Eye (tissue), 1 donor: ENCODE results near the gene CNPY2.
A peak's percentile ranks its signal among the peaks of the same experiment; 100 is the strongest.
"Not testable (repeated sequence)": the region's sequence is repeated elsewhere in the genome, so short reads cannot be mapped to it uniquely, and the experiment has no call there.

Experiments
- DNase-seq: peaks from one replicate; pipeline ENCODE4 v3.0.0-alpha.2; 2015

Gene CNPY2

DNA sequence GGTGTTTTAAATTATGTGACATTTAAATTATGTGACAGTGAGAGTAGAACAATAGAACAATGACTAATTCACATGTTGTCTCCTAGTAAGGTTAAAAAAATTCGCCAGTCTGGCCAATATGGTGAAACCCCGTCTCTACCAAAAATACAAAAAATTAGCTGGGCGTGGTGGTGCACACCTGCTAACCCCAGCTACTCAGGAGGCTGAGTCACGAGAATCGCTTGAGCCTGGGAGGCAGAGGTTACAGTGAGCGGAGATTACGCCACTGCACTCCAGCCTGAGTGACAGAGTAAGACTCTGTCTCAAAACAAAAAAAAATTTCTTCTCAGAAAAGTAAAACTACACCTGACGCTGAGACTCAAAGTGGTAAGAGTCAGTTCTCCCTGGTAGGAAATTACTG is 18.4 kb downstream of the CNPY2 start:
- DNase-seq: no peak

DNA sequence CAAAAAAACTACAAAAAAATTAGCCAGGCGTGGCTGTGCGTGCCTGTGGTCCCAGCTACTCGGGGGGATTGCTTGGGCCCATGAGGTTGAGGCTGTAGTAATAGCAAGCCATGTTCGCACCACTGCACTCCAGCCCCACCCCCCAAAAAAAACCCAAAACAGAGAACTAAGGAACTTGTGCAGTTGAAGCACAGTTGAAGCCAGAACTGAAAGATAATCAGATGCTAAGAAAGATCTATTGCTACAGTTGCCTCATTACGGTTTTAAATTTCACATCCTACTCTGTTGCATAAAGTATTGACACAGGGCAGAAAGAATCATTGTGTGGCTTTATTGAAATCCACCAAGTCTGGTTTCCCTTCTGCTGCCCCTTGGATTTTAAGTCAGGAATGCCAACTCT is 19.5 kb downstream of the CNPY2 start:
- no peak for DNase-seq

DNA sequence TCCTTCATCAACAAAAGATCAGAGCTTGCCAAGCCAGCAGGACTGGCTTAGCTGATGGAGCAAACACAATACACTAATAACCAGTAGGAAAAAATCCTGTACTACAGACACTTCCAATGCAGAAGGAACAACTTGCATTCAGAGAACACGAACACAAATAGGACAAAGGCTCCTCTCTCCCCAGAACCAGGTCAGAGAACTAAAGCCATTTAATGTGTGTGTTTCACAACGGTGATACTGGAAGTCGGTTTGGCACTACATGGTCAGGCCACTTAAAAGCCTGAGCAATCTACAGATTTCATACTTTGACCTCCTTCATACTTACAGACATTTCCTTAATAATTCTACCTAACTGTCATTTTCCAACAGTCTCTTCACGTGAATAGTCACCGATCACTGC is 22.0 kb downstream of the CNPY2 start:
- no peak for DNase-seq

DNA sequence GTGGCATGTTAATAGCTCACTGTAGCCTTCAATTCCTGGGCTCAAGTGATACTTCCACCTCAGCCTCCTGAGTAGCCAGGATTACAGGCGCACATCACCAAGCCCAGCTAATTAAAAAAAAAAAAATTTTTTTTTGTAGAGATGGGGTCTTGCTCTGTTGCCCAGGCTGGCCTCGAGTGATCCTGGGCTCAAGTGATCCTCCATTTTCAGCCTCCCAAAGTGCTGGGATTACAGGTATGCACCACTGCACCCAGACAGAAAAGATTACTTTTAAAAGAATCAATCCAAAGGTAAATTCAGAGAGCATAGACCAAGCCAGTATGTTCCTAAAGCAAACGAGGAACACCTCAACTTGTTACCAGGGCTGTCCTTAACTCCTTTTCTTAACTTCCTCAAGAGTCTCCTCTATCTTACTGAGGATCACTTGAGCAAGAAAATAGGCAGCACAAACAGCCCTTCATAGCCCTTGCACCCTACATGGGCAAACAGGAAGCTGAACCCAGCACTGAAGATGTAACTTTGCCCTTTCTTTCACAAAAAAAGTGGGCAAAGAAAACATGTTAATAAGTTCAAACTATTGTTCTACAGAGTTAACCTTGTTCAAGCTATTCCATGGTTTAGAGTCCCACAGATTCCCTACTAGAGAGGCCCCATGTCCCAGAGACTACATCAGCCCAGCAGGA is 26.9 kb downstream of the CNPY2 start:
- no peak for DNase-seq

DNA sequence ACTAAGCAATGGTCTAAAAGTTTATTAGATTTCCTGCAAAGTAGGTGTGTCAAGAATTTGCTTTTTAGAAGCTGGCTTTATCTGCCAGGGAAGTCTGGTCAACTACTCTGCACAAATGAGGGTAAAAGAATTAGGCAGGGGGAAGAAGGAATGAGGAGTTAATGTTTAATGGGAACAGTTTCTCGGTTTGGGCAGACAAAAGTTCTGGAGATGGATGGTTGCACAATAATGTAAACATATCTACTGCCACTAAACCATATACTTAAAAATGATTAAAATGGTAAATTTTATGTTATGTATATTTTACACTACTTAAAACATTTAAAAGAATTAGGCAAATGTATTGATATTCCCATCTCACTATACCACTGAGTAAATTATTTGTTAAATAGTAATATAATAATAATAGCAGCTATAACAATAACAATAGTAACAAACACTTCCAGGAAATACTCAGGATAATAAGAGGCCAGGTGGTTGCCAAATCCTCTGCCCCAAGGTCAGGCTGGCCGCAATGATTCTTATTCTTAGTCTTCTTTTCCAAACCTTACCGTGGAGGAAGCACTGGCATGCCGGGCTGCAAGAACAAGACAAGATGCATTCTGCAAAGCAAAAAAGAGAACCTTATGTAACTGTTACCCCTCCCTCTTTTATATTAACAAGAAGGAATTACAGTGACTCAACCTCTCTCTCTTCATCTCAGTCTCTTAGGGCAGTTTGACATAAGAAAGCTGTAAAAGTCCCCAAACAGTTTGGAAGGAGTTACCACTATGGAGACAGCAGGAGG is 29.6 kb downstream of the CNPY2 start:
- no peak for DNase-seq

DNA sequence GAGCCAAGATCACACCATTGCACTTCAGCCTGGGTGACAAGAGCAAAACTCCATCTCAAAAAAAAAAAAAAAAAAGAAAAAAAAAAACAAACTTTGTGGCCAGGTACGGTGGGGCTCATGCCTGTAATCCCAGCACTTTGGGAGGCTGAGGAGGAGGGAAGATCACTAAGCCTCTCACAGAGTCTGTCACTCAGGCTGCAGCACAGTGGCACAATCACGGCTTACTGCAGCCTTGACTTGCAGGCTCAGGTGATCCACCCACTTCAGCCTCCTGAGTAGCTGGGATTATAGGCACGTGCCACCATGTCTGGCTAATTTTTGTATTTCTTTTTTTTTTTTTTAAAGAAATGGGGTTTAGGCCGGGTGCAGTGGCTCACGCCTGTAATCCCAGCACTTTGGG is 31.5 kb downstream of the CNPY2 start:
- DNase-seq: not testable (repeated sequence)

DNA sequence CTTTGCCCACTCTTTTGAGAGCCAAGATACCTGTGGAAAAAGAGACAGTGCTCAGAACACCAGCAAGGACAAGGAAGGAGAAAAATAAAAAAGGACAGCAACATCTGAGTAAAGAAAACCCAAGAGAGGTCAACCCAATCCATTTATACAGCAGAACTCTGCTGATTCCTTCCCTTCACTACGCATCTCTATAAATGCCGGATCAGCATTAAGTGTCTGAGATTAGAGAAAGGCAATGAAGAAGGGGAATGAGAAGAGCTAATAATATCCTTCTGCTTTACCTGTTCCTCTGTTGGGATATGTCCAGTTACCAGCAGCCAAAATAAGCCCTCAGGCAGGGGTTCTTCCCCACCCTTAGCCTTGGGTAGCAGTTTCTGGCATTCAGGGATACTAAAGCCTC is 33.2 kb downstream of the CNPY2 start:
- DNase-seq: no peak

DNA sequence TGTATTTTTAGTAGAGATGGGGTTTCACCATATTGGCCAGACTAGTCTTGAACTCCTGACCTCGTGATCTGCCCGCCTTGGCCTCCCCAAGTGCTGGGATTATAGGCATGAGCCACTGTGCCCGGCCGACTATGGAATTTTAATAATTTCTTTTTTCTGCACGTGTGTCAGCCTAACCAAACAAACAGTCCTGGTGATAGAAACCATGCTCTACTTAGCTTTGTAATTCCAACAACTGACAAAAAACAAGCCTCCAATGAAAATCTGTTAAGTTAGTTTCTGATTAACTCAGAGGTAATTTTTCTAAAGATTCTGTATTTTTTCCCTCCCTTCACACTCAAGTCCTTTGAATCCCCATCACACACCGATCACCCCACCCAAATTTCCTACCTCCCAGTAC is 33.8 kb downstream of the CNPY2 start:
- no peak for DNase-seq

DNA sequence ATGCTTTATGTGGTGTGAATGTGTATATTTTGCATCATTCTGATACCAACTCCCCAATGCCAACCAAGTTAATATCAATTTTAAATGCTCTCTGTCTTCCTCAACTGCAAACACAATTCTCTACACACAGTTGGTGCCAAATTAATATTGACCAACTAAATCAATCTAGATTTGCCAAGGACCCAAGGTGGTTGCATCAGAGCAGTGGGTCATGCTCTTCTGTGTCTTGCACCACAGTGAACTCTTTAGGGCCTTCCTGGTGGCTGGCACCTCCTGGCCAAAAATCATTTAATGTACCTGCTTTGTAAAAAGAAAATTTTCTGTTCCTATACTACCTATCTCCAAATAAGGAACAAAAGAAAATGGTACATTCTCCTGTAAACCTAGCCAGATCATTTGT is 34.9 kb downstream of the CNPY2 start:
- no peak for DNase-seq

DNA sequence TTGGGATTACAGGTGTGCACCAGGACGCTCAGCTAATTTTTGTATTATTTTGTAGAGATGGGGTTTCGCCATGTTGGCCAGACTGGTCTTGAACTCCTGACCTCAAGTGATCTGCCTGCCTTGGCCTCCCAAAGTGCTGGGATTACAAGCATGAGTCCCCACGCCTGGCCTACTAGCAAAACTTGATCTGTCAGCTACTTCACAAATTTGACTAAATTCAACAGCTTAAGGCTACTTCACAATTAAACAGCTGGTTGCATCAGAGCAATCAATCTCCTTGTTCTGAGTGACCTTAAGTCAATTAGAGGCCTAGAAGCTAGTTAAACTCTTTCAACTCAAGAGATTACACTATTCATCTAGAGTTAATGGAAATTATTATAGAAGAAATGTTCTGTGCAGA is 36.9 kb downstream of the CNPY2 start:
- DNase-seq: no peak

DNA sequence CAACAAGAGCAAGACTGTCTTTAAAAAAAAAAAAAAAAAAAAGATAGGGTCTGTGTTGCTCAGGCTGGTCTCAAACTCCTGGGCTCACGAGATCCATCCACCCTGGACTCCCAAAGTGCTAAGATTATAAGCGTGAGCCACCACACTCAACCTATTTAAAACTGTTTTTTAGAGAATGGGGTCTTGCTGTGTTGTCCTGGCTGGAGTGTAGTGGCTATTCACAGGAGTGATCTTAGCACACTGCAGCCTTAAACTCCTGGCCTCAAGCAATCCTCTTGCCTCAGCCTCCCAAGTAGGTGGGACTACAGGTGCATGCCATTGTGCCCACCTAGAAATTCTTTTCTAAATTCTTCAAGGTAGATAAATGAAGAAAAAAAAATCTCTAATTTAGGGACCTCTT is 41.5 kb downstream of the CNPY2 start:
- no peak for DNase-seq

DNA sequence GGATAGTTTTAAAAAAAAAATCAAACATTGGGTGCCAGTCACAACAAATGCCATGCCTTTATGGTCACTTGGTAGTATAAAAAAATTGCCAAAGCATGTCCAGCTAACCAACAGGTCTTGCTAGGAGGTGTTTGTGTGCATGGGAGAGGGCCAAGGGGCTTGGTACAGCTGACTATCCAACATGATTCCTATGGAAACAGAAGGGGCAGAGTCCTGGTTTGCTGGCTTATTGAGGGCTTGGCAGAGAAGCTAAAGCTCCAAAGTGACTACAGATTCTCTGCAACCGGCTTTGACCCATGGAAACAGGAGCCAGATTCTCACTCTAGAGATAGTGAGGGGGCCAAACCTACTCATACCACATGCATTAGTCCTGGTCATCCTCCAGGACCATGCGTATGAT is 43.3 kb downstream of the CNPY2 start:
- not testable (repeated sequence) for DNase-seq

DNA sequence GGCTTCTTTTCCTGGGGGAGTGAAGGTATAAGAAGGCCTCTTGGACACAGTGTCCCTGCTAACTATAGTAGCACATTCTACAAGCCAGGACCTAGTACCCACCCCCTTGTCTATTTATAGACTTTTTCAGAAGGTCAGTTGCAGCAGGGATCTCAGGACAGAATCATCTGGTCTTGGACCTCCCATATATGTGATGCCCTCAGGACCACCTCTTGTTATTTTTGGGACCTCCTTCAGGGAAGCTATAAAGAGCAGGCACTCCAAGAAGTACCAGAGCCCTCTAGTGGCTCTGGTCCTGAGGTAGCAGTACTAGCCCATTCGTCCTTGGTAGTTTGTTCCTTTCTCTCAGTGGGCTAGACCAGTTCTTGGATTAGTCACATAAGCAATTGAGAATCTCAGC is 44.8 kb downstream of the CNPY2 start:
- DNase-seq: no peak

DNA sequence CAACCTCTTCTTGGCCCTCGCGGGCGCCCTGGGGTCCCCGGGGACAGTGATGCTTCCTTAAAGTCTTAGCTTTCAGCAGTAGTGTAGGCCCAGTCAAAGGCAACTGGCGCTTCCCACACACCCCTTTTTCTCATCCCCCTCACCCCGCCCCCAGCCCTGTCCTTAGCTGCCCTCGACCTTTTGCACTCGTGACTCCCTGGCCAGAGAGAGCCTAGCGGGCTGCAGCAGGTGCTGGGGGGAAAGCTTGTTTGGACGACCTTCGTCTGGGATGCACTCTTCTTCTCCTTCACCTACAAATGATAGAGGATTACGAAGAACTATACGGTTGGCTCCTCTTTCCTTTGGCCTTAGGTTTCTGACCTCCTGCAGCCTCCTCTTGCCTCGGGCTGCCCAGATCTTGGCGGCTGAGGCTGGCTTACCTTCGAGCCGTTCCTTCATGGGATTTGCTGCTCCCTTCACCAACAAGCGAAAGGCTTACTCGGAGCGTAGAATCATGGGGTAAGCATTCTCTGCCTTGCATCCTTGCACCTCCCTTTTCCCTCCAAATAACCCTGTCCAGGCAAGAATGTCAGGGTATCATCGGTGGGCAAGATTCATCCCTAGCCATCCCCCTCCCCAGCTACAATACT is 48.2 kb downstream of the CNPY2 start:
- DNase-seq: no peak

DNA sequence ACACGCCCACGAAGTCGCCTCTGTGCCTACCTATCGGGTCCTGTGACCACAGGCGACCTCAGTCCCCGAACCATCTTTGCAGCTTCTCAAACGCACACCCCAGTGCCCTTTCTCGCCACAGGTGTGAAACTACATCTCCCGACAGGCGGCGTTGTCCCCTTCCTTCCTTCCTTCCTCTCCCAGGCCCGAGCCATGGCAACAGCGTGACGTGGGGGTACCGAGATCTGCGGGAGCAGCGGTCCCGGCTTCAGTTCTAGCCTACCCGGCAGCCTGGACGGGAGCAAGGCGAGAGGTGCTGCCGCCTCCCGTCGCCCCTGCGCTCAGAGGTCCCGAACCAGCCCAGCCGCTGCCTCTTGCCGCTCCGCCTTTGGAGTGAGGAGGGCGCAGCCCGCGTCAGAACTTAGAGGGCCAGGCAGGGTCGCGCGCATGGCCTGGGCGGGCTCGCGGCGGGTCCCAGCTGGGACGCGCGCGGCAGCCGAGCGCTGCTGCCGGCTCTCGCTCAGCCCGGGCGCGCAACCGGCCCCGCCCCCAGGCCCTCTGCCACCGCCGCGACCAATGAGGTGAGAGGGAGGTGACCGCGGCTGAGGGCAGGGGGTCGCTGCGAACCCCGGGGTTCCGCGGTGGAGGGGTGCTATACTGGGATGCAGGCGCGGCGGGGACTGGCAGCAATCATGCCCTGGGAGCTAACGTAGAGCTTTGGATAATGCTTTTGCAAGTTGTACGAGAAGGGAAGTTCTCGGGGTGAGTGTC is 48.9 kb downstream of the CNPY2 start, which contains the start of gene COQ10A:
COQ10A (plus strand) TSS at position 250 of the 750 bp plus-strand sequence; CDS start at position 427, 177 bp downstream.
- DNase-seq: peak; percentile 97

DNA sequence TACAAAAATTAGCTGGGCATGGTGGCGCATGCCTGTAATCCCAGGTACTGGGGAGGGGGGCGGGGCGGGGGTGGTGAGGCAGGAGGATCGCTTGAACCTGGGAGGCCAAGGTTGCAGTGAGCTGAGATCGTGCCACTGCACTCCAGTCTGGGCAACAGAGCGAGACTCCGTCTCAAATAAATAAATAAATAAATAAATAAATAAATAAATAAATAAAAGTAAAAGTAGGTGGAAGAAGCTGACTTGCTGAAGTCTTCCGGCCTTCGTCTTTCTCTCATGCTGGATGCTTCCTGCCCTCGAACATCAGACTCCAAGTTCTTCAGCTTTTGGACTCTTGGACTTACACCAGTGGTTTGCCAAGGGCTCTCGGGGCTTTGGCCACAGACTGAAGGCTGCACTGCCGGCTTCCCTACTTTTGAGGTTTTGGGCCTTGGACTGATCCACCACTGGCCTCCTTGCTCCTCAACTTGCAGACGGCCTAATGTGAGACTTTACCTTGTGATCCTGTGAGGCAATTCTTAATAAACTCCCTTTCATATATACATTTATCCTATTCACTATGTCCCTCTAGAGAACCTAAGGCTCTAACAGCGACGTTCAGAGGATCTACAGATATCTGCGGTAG is 49.6 kb downstream of the CNPY2 start:
- not testable (repeated sequence) for DNase-seq

DNA sequence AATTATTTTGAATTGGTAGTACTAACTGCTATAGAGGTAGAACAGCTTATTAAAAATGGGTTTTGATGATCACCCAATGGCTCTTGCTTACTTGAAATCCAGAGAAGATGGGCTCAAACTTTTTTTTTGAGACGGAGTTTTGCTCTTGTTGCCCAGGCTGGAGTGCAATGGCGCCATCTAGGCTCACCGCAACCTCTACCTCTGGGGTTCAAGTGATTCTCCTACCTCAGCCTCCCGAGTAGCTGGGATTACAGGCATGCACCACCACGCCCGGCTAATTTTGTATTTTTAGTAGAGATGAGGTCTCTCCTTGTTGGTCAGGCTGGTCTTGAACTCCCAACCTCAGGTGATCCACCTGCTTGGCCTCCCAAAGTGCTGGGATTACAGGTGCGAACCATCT is 52.8 kb downstream of the CNPY2 start:
- DNase-seq: not testable (repeated sequence)

DNA sequence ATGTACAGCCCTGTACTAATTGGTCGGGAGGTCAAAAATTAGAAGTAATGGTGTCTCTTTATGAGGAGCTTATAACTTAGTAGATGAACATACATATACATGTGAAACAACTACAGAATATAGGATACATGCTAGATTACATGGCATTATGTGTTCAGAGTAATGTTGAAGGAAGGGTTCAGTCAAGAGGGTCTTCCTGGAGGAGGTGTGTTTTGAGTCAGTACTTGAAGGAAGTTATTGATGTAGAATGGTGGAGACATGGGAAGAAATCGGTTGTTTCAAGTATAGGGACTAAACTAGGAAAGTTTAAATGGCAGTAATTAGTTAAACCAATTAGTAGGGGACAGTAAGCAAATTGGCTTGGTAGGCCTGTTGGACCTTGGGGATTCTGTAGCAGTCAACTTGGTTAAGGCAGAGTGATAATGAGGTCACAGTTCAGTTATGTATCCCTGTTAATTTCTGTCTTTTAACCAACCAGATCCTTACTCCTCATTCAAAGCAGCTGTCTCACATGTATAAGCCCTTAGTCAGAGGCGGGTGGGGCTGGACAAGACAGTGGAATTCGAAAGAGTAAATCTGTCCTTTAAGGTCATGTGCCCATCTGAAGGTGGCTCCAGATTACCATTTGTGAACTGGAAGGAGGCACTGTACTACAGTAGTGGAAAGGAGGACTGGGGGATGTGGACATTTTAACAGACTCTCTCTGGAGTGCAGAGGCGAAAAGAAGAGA is 54.1 kb downstream of the CNPY2 start:
- no peak for DNase-seq

DNA sequence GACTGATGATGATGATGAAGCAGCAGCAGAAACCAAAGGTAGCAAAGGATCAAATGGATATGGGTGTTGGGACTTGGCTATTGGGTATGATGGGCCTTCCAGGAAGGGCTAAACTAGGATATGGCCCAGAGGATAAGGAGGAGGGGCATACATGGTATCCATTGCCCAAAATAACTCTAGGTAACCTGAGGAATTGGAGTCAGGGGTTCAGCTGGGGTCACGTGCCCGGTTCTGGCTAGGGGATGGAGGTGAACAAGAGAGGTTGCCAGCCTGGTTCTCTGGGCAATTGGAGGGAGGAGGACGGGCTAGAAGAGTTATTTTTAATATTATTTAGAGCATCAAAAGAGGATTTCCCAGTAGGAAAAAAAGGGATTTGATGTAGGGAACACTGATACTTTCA is 54.9 kb downstream of the CNPY2 start:
- no peak for DNase-seq

DNA sequence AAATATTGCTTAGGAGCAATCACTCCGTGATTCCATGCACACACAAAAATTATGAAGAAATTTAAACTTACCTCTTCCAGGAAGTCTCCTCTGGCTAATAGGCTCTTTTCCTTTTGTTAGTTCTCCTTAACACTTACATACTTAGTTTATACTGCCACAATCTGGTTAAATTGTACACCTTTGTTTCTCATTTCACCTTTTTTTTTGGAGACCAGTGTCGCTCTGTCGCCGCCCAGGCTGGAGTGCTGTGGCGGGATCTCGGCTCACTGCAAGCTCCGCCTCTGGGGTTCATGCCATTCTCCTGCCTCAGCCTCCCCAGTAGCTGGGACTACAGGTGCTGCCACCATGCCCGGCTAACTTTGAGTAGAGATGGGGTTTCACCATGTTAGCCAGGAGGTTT is 55.4 kb downstream of the CNPY2 start:
- DNase-seq: no peak
